GM19043 (cell line): Measurements from ENCODE around the gene DNAJA1.
"Not testable (repeated sequence)": the region's sequence is repeated elsewhere in the genome, so short reads cannot be mapped to it uniquely, and the experiment has no call there.

Experiments used
- ATAC-seq: cut with Tn5 transposase; IDR thresholded peaks from one replicate; pipeline ENCODE4 v1.9.1; 2021; ENCODE audit warnings: low read depth; ENCODE audit not compliant: unreplicated experiment

The DNAJA1 gene

DNA sequence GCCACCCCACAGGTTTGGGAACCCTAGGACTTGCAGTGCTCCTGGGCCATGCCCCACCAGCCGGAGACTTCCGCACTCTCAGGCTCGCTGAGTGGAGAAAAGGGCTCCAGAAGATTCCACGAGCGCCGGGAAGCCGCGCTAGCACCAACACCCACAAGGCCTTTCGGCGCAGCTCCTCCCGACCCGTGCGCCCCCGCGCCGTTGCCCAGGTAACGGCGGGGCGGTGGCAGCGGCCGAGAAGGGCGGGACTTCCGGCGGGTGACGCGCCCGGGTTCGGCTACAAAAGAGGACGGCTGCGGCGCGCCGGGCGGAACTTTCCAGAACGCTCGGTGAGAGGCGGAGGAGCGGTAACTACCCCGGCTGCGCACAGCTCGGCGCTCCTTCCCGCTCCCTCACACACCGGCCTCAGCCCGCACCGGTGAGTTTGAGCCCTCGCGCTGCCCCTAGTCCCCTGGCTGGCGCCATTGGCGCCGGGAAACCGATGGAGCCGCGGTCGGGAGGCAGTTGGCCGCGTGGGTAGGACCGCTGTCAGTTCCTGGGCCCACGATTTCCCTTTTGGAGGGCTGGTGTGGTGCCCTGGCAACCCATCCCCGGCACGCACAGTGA lies at the start of gene DNAJA1:
TSS of gene DNAJA1 (plus strand) at position 308 of the 606 bp plus-strand sequence. CDS start 1,212 bp downstream, outside the sequence.
- peak; percentile 94 for ATAC-seq

- no peak for ATAC-seq
Observed at GRCh38 chr9:32978051-32978450, 47.0 kb upstream of the DNAJA1 start.

- ATAC-seq, result no peak
Observed at GRCh38 chr9:32986971-32987370, 38.1 kb upstream of the DNAJA1 start.

DNA sequence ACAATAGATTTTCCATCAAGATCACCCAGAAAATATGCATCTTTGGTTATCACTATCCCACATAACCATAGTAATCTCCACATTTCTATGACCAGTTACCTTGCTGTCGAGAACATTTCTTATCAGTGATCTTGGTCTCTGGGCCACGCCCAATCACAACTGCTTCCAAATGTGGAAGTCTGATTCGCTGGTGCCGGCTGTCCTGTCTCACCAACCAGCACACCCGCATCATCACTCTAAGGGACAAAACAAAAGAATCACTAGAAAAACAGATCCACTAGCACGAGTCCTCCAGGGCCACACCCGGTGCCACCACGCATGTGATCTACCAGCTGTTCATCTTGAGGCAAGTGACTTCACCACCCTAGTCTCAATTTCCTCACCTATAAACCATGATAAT lies 35.4 kb upstream of the DNAJA1 start:
- ATAC-seq, result no peak

DNA sequence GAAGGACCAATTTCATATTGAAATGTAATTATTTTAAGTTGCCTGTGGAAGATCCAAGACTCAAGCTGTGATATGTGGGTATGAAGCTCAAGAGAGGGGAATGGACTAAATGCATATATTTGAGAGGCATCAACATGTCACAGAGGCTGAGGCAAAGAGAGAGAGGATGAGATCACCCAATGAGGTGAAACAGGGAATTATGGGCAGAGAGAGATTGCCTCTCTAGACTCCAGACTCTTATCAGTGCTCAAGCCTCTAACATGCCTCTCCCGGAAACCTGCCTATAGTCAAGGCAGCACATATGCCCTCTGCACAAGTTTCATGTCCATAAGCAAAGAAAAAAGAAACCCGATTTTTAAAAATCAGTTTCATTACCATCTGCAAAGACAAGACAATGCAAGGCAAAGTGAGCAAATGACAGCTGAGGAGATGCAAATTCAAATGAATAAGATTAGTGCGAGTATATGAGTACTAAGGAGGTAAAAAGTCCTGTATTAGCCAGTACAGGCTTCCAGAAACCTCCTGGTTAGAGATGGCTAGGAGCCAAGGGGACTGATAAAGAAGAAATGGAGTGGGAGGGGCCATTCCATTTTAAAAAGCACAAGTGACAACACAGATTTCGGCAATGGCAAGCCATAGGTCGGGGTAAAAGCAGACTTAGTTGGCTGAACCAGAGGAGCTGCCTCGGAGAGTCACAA lies 33.0 kb upstream of the DNAJA1 start:
- ATAC-seq, result no peak

- ATAC-seq, result no peak
Observed at GRCh38 chr9:32992595-32993238, 32.4 kb upstream of the DNAJA1 start.

- not testable (repeated sequence) for ATAC-seq
Observed at GRCh38 chr9:33000682-33001055, 24.4 kb upstream of the DNAJA1 start.

GRCh38 chr9:33005335-33005734 lies 19.7 kb upstream of the DNAJA1 start:
- ATAC-seq, result not testable (repeated sequence)

DNA sequence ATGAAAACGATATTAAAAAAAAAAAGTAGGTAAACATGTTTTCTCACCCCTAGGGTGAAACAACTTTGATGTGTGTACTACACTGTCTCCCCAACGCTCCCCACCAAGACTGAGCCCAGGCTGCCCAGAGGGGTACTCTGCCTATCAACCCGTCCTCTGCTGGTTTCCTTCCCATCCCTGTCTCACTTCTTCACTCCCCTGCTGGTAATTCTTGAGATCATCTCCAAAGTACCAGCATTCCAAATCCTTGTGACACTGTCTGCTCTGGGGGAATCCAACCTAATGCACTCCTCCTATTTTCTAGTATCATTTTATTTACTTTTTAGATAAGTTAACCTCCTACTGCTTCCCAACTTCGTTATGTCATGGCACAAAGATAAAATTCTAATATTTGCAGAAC lies 17.3 kb upstream of the DNAJA1 start:
- no peak for ATAC-seq

DNA sequence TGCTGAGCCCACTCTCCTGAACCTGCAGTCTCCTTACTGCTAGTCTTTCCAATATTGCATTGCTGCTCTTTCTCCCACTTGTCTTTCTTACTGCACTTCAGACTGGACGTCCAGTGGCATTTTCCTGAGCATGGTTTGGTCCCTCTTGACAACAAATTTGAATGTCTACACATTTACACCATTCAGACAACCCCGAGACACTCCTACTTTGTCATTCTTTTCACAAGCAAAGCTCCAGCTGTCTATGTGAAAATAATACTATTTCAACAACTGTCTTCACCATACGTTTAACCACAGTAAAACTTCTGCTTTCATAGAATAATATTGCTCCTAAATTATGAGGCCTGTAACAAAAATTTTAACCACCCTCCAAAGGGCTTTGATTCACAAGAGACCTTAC lies 13.2 kb upstream of the DNAJA1 start:
- no peak for ATAC-seq

DNA sequence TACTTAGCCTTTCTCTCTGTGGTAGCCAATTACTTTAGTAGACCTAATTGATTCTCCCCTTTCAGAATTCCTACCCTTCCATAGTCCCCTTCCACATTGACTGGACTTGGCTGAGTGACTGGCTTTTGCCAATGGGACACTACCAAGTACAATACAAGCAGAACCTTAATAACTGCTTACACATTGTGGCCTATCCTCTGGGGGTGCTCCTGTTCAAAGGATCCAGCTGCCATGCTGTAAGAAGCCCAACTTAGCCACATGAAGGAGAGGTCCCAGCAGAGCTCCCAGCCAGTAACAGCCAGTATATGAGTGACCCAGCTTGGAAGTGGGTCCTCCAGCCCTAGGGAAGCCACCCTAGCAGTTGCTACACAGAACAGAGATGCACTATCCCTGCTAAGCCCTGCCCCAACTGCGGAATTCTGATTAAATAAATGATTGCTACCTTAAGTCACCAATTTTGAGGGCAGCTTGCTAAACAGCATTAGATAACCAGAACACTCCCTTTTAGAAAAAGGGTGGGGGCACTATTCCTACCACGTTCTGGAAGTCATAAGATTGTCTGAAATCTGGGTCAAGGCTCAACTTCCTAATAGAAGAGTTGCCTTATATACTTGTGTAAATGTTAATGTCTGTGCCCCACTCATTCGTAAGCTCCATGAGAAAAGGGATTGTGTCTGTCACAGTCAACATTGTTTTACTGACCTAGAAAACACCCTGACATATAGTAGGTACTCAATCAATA lies 12.6 kb upstream of the DNAJA1 start:
- no peak for ATAC-seq

GRCh38 chr9:33013962-33014664 lies 11.0 kb upstream of the DNAJA1 start:
- ATAC-seq, result no peak

- ATAC-seq, result no peak
Observed at GRCh38 chr9:33014665-33015014, 10.4 kb upstream of the DNAJA1 start.

DNA sequence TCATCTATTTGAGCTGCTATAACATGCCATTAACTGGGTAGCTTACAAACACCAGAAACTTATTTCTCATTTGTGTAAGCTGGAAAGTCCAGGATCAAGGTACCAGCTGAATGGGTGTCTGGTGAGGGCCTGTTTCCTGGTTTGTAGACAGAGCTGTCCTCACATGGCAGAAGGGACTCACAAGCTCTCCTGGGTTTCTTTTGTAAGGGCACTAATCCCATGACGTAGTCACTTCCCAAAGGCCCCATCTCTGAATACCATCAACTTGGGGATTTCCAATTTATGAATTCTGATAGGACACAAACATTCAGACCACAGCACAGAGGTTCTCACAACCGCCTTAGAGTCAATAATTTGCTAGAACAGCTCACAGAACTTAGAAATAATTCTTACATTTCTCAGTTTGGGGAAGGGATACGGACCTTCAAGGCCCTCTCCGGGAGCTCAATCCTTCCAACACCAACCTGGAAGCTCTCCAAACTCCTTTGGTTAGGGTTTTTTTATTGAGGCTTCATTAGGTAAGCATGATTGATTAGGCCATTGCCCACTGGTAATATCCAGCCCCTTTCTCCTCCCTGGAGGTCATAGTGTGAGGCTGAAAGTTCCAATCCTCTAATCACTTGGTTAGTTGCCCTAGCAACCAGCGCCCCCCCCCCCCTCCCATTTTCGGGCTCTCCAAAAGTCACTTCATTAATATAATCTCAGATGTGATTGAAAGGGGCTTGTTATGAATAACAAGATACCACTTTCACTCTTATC lies 7.6 kb upstream of the DNAJA1 start:
- ATAC-seq, result no peak

DNA sequence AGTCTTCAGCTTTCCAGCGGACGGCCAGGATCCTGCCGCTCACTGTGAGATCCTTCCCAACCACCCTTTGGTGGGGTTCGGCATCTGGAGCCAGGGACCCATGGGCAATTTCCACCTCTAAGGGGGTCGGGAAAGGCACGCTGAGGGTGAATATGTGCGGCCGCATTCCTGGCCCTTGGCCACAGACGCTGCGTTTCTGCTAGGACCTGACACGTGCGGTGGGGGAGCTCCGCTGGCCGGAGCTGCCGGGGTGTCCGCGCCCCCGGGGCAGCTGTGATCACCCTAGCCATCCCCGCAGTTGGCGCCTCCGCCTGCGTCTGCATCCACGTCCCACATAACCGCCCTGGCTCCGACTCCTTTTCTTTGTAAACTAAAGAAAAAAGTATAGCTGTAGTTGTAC lies 5.3 kb upstream of the DNAJA1 start:
- ATAC-seq, result no peak

DNA sequence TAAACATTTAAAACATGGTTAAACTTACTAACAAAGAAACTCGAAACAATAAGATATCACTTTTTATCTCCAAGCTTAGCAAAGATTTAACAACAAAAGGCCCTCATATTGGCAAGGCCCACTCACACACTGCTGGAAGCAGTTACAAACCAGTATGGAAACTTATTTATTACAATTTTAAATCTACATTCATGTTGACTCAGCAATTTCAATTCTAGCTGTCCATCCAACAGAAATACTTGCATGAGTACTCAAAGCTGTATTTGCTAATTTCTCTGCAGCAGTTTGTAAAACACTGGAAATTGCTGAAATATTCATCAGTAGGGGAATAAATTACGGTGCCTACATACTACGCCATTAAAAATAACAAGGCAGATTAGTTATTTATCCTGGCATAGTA lies 2.8 kb upstream of the DNAJA1 start:
- ATAC-seq, result no peak

DNA sequence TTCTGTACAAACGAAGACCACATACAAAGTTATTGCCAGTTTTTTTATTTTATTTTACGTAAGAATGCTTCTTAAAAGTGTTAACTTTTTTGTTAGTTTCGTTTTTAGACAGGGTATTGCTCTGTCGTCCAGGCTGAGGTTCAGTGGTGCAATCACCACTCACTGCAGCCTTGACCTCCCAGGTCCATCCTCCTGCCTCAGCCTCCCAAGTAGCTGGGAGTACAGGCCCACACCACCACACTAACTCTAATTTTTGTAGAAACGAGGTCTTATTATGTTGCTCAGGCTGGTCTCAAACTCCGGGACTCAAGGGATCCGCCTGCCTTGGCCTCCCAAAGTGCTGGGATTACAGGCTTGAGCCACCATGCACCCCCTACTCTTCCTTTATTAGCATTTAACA lies 2.3 kb upstream of the DNAJA1 start:
- ATAC-seq, result no peak

DNA sequence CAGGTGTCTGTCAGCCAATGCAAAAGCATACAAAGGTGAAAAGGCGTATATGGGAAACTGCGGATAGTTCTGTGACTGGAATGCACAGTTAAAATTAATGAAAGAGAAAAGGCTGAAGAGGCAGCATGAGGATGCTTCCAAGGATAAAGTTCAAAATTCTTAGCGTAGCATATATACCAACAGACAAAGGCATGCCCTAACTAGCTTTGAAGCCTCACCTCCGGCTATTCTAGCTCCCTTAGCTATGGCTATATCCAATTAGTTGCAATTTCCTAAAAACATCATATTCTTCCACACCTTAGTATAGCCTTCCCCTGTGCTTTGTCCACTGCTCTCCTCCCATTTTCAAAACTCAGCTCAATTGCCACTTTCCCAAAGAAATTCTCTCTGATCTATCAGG lies 1.4 kb upstream of the DNAJA1 start:
- no peak for ATAC-seq

DNA sequence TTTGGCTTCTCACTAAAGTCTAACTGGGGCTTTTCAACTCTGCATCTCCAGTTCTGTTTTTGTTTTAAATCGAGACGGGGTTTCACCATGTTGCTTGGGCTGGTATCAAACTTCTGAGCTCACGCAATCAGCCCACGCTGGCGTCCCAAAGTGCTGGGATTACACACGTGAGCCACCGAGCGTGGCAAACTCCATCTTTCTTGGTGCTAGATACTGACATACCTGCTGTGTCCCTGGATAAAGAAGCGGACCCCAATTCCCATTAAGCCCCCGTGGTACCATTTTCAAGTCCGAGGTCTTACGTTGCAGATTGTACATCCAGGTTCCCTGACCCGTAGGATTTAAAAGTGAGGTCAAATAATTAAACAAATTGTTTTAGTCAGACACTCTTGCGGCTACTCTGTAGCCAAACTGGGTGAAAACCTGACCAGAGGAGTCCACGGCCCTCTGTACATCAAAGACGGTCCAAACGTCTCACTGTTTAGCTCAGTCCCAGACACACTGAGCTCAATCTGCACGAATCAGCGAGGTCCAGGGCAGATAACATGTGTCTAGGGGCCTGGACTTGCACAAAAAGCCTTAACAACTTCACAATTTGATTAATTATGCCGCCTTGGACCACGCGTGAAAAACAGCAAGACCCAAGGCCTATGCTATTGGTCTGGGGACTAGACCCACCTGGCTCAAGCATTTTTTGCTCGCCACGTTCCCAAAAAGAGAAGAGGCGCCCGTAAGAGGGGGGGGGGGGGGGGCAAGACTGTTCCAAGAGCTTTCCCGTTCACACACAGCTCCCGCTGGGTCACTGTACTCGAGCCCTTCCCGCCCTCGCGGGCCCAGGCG lies 727 bp upstream of the DNAJA1 start:
- ATAC-seq, result no peak
